Measurements from ENCODE around the gene LPO.
A peak's percentile ranks its signal among the peaks of the same experiment; 100 is the strongest.

Gene LPO

DNA sequence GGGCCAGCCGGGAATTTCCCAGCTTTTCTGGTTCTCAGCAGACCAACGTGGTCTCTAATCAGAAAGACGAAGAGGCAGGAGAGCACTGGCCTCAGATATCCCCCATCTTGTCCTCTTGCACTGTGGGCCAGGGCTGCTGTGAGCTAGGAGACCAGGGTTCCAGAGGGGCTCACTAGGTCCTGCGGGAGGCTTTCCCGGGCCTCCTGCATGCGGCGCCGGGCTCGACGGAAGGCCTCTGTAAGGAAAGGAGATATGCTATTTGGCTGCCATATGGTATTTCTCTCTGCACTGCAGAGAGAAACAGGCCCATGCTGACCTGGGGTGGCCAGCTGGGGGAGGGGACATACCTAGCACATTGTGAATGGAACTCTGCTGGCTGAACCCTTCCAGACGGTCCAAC lies 32.4 kb upstream of the LPO start:
- H3K4me1 ChIP-seq (ENCODE audit: control insufficient read depth, insufficient read depth, low read length), result no peaks in the 10 kb centered on the region
- H3K9me3 ChIP-seq (ENCODE audit: control insufficient read depth, insufficient read depth, low read length), result no peaks in the 10 kb centered on the region
- H3K27me3 ChIP-seq (ENCODE audit: control insufficient read depth, insufficient read depth, low read length), result no peaks in the 10 kb centered on the region
- peaks cover 45% of the 10 kb centered on the region for H3K36me3 ChIP-seq (ENCODE audit: control insufficient read depth, insufficient read depth, low read length)
- no peak overlapping the region for H3K9ac ChIP-seq (ENCODE audit: low read depth, low read length)
- H3K27ac ChIP-seq (ENCODE audit: low read depth, low read length), result no peak overlapping the region
- H3K4me3 ChIP-seq (ENCODE audit: low read depth, low read length), result no peak overlapping the region

DNA sequence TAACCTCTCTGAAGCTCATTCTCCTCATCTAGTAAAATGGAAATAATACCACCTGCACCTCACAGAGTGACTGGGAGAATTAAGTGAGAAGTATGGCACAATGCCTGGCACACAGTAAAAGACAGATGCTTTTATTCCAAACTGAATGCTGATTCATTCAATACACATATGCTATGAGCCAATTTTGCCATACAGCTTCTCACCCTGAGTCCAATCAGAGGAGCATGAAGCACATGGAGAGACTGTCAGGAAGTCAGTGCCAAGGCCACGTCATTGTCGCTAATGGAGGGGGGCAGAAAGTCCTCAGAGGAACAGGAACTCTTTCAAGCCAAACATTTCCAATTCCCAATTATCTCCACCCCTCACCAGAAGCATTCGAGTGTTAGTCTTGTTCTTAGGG lies 30.9 kb upstream of the LPO start:
- Histone ChIP-seq H3K27ac (ENCODE audit: low read depth, low read length) (no peak overlapping the region), H3K4me3 (ENCODE audit: low read depth, low read length) (no peak overlapping the region), H3K27me3 (ENCODE audit: control insufficient read depth, insufficient read depth, low read length) (no peaks in the 10 kb centered on the region), H3K9me3 (ENCODE audit: control insufficient read depth, insufficient read depth, low read length) (no peaks in the 10 kb centered on the region), H3K4me1 (ENCODE audit: control insufficient read depth, insufficient read depth, low read length) (no peaks in the 10 kb centered on the region), H3K36me3 (ENCODE audit: control insufficient read depth, insufficient read depth, low read length) (peaks cover 51% of the 10 kb centered on the region), H3K9ac (ENCODE audit: low read depth, low read length) (no peak overlapping the region)

DNA sequence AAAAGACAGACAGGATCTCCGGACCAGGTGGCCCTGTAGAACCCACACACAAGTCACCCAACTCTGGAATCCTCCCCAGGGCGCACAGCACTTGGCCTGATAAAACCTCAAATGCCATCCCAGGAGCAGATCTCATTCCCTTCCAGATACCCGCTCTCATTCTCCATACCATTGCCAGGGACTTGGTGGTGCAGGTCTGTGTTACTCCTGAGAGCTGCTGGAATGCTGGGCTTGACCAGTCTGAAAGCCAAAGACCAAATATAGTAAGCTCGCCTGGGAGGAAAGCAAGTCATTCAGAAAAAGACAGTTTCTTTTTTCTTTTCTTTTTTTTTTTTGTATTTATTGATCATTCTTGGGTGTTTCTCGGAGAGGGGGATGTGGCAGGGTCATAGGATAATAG lies 30.0 kb upstream of the LPO start:
- H3K9ac ChIP-seq (ENCODE audit: low read depth, low read length), result no peak overlapping the region
- H3K4me3 ChIP-seq (ENCODE audit: low read depth, low read length), result no peak overlapping the region
- no peak overlapping the region for H3K27ac ChIP-seq (ENCODE audit: low read depth, low read length)
- H3K36me3 ChIP-seq (ENCODE audit: control insufficient read depth, insufficient read depth, low read length), result peaks cover 60% of the 10 kb centered on the region
- no peaks in the 10 kb centered on the region for H3K4me1 ChIP-seq (ENCODE audit: control insufficient read depth, insufficient read depth, low read length)
- H3K27me3 ChIP-seq (ENCODE audit: control insufficient read depth, insufficient read depth, low read length), result no peaks in the 10 kb centered on the region
- H3K9me3 ChIP-seq (ENCODE audit: control insufficient read depth, insufficient read depth, low read length), result no peaks in the 10 kb centered on the region

DNA sequence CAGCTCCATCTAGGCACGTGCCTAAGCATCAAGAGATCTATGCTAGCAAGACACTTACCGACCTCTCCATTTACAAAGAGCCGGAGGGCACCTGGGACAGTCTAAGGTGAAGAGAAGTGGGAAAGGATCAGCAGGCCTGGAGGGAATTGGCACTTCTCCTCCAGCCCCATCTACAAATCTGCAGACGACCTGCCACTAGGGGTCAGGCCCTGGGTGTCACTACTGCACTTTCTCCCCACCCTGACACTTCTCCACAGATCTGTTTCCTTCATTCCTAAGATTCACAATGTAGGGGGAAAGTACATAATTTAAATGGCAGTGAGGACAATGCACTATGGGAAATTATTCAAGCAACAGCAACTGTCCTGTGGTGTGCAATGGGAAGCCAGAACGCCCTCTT lies 27.5 kb upstream of the LPO start:
- no peak overlapping the region for H3K9ac ChIP-seq (ENCODE audit: low read depth, low read length)
- no peak overlapping the region for H3K4me3 ChIP-seq (ENCODE audit: low read depth, low read length)
- H3K4me1 ChIP-seq (ENCODE audit: control insufficient read depth, insufficient read depth, low read length), result no peaks in the 10 kb centered on the region
- H3K9me3 ChIP-seq (ENCODE audit: control insufficient read depth, insufficient read depth, low read length), result no peaks in the 10 kb centered on the region
- H3K27ac ChIP-seq (ENCODE audit: low read depth, low read length), result no peak overlapping the region
- H3K36me3 ChIP-seq (ENCODE audit: control insufficient read depth, insufficient read depth, low read length), result peaks cover 59% of the 10 kb centered on the region
- H3K27me3 ChIP-seq (ENCODE audit: control insufficient read depth, insufficient read depth, low read length), result no peaks in the 10 kb centered on the region

DNA sequence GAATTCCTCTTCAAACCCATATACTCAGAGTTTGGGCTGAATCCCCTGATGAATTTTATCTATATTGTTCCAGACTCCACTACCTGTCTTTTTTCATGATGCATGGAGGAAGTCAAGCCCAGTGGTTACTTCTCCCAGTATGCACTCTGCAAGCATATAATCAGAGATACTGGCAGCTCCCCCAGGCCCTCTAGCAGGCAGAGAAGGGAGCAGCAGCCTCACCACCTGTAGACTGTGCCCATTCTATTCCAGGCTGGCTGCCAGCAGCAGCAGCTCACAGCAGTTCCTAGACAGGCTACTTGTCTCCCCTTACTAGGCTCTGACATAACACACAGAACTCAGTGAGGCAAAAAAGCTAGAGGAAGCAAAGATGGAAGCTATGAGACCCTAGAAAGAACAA lies 22.7 kb upstream of the LPO start:
- H3K9ac ChIP-seq (ENCODE audit: low read depth, low read length), result no peak overlapping the region
- peaks cover 9% of the 10 kb centered on the region for H3K27me3 ChIP-seq (ENCODE audit: control insufficient read depth, insufficient read depth, low read length)
- no peak overlapping the region for H3K4me3 ChIP-seq (ENCODE audit: low read depth, low read length)
- no peak overlapping the region for H3K27ac ChIP-seq (ENCODE audit: low read depth, low read length)
- H3K36me3 ChIP-seq (ENCODE audit: control insufficient read depth, insufficient read depth, low read length), result peaks cover 27% of the 10 kb centered on the region
- H3K4me1 ChIP-seq (ENCODE audit: control insufficient read depth, insufficient read depth, low read length), result peaks cover 6% of the 10 kb centered on the region; the same call in 1 of the 2 replicates
- H3K9me3 ChIP-seq (ENCODE audit: control insufficient read depth, insufficient read depth, low read length), result no peaks in the 10 kb centered on the region

DNA sequence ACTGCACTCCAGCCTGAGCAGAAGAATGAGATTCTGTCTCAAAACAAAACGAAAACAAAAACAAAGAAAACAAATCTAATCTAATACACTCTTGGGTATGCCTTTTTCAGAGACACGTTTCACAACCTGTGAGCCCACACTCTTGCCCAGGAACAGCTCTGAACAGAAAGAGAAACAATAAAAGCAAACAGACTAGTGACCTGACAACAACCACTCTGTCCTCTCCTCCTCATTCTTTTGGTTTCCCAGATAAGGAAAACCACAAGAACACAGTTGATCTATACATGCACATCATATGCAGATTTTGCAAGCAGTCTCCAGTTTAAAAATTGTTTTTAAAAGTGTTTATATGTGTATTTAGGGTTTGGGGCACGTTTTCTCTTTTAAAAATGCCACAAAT lies 20.6 kb upstream of the LPO start:
- no peak overlapping the region for H3K4me3 ChIP-seq (ENCODE audit: low read depth, low read length)
- H3K36me3 ChIP-seq (ENCODE audit: control insufficient read depth, insufficient read depth, low read length), result peaks cover 18% of the 10 kb centered on the region
- peaks cover 9% of the 10 kb centered on the region for H3K27me3 ChIP-seq (ENCODE audit: control insufficient read depth, insufficient read depth, low read length)
- H3K9me3 ChIP-seq (ENCODE audit: control insufficient read depth, insufficient read depth, low read length), result no peaks in the 10 kb centered on the region
- H3K4me1 ChIP-seq (ENCODE audit: control insufficient read depth, insufficient read depth, low read length), result peaks cover 6% of the 10 kb centered on the region; the same call in 1 of the 2 replicates
- H3K9ac ChIP-seq (ENCODE audit: low read depth, low read length), result no peak overlapping the region
- H3K27ac ChIP-seq (ENCODE audit: low read depth, low read length), result no peak overlapping the region

DNA sequence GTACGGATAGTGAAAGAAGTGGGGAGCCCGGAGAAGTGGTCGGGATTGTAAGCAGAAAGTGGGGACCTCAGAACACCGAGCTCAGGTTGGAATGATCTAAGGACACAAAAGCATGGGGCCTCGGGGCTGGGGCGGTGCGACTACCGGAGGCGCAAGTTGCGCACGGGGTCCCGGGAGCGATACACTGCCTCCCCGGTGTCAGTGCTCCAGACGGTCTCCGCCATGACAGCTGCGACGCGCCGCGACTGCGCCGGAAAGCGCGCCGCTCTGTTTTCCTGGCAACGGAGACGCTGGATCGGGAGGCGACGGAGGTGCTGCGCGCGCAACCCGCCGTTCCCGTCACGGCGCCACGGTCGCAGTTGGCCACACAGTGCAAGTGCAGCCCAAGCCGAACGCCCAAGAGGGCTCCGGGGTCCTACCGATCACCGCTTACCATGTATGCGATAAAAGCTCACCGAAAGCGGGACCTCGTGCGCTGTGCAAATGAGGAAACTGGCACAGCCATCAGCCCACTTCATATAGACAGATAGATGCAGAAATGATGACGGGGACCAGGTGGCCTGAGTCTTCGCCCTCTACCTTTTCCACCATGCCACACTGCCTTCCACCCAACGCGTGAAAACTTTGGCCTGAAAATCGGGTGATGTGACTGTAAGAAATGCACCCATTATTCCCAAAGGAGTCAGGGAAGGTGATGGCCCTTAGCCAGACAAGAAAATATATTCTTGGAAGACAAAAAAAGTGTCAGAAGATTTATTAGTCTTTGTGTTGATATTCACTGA lies 19.2 kb upstream of the LPO start, which contains the start of gene MKS1:
Gene MKS1 (minus strand): TSS at position 249 of the 782 bp plus-strand sequence. CDS start 25 bp downstream, at position 224.
- peaks cover 9% of the 10 kb centered on the region for H3K36me3 ChIP-seq (ENCODE audit: control insufficient read depth, insufficient read depth, low read length)
- H3K27me3 ChIP-seq (ENCODE audit: control insufficient read depth, insufficient read depth, low read length), result peaks cover 9% of the 10 kb centered on the region
- peak within 1 kb of the TSS; percentile 91 for H3K4me3 ChIP-seq (ENCODE audit: low read depth, low read length)
- H3K9ac ChIP-seq (ENCODE audit: low read depth, low read length), result peak within 1 kb of the TSS; percentile 65
- H3K4me1 ChIP-seq (ENCODE audit: control insufficient read depth, insufficient read depth, low read length), result peaks cover 6% of the 10 kb centered on the region; the same call in 1 of the 2 replicates
- no peaks in the 10 kb centered on the region for H3K9me3 ChIP-seq (ENCODE audit: control insufficient read depth, insufficient read depth, low read length)
- no peak within 1 kb of the TSS for H3K27ac ChIP-seq (ENCODE audit: low read depth, low read length)

DNA sequence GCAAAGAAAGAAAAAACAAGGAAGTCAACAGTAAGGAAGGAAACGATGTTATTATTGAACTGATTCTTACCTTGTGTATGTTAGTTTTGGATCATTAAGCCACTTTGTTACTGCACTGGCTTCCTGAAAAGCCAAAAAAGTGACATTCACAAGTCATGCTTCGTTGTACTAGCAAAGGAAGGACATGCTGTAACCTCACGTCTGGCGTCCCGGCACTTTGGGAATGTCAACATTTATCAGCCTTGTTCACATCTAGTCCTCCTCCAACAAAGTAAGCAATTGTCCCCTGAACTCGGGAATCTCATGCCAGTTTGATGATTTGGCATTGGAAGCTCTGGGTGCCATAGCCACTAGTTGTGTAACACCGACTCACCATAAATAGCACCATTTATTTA lies 18.6 kb upstream of the LPO start:
- H3K4me1 ChIP-seq (ENCODE audit: control insufficient read depth, insufficient read depth, low read length), result peaks cover 6% of the 10 kb centered on the region; the same call in 1 of the 2 replicates
- H3K36me3 ChIP-seq (ENCODE audit: control insufficient read depth, insufficient read depth, low read length), result peaks cover 9% of the 10 kb centered on the region
- H3K9ac ChIP-seq (ENCODE audit: low read depth, low read length), result no peak overlapping the region
- H3K9me3 ChIP-seq (ENCODE audit: control insufficient read depth, insufficient read depth, low read length), result no peaks in the 10 kb centered on the region
- H3K27ac ChIP-seq (ENCODE audit: low read depth, low read length), result no peak overlapping the region
- H3K4me3 ChIP-seq (ENCODE audit: low read depth, low read length), result peak overlapping the region; percentile 62
- H3K27me3 ChIP-seq (ENCODE audit: control insufficient read depth, insufficient read depth, low read length), result peaks cover 9% of the 10 kb centered on the region

DNA sequence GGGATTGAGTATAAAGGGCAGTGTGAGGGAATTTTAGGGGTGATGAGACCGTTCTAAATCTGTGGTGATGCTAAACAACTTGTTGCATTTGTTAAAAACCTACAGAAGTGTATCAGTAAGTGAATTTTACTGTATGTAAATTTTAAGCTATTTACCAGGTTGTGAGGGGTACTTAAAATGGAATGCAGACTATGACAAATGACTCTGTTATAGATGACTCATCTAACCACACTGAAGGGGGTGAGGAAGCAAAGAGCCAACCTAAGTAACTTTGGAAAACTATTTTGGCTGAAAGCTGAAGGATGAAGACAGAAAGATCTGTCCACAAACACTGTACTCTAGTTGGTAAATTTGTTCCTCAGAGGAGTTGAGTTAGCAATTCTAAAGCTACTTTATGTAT lies 14.1 kb upstream of the LPO start:
- no peaks in the 10 kb centered on the region for H3K9me3 ChIP-seq (ENCODE audit: control insufficient read depth, insufficient read depth, low read length)
- peak overlapping the region; percentile 69 for H3K27ac ChIP-seq (ENCODE audit: low read depth, low read length)
- no peaks in the 10 kb centered on the region for H3K36me3 ChIP-seq (ENCODE audit: control insufficient read depth, insufficient read depth, low read length)
- H3K9ac ChIP-seq (ENCODE audit: low read depth, low read length), result no peak overlapping the region
- H3K4me3 ChIP-seq (ENCODE audit: low read depth, low read length), result no peak overlapping the region
- H3K27me3 ChIP-seq (ENCODE audit: control insufficient read depth, insufficient read depth, low read length), result peaks cover 41% of the 10 kb centered on the region
- H3K4me1 ChIP-seq (ENCODE audit: control insufficient read depth, insufficient read depth, low read length), result peaks cover 17% of the 10 kb centered on the region

DNA sequence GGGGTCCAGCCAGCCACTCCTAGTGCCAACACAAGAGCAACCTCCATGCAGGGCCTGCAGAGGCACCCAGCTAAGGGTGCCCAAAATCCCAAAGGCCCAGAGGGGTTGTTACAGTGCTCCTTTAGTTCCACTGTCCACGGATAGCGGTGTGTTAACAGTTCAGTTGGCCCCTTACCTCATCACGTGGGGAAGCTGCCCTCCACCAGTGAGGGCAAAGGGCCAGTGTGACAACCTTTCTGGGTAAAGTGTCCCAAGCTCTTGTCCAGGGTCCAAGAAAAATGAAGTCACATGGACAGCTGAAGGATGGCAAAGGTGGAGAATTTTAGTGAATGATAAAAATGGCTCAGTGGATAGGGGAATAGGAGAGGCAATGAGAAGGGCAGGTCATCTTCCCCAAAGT lies 10.7 kb upstream of the LPO start:
- Histone ChIP-seq H3K36me3 (ENCODE audit: control insufficient read depth, insufficient read depth, low read length) (no peaks in the 10 kb centered on the region), H3K27ac (ENCODE audit: low read depth, low read length) (no peak overlapping the region), H3K9ac (ENCODE audit: low read depth, low read length) (no peak overlapping the region), H3K4me3 (ENCODE audit: low read depth, low read length) (no peak overlapping the region), H3K27me3 (ENCODE audit: control insufficient read depth, insufficient read depth, low read length) (peaks cover 66% of the 10 kb centered on the region), H3K4me1 (ENCODE audit: control insufficient read depth, insufficient read depth, low read length) (peaks cover 16% of the 10 kb centered on the region), H3K9me3 (ENCODE audit: control insufficient read depth, insufficient read depth, low read length) (no peaks in the 10 kb centered on the region)

DNA sequence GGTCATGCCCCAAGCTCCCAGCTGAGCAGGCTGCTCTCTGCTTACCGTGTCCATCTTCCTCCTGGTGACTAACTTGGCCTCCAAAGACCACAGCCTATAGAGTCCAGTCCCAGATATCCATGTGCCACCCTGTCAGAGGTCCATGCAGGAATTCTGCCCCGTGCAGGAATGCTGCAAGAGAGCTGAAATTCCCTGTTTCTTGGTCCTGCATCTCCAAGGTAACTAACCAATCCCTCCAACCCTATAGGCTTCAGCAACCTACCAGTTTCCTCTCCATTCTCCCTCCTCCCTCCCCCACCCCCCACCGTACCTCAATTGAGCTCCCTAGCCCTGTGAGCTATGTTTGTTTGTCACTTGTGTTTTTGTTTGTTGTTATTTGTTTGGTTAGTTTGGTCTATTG lies 9.7 kb upstream of the LPO start:
- H3K9me3 ChIP-seq (ENCODE audit: control insufficient read depth, insufficient read depth, low read length), result no peaks in the 10 kb centered on the region
- H3K9ac ChIP-seq (ENCODE audit: low read depth, low read length), result no peak overlapping the region
- peak overlapping the region; percentile 14; the same call in 1 of the 2 replicates for H3K4me3 ChIP-seq (ENCODE audit: low read depth, low read length)
- no peaks in the 10 kb centered on the region for H3K36me3 ChIP-seq (ENCODE audit: control insufficient read depth, insufficient read depth, low read length)
- peaks cover 74% of the 10 kb centered on the region for H3K27me3 ChIP-seq (ENCODE audit: control insufficient read depth, insufficient read depth, low read length)
- no peak overlapping the region for H3K27ac ChIP-seq (ENCODE audit: low read depth, low read length)
- peaks cover 16% of the 10 kb centered on the region for H3K4me1 ChIP-seq (ENCODE audit: control insufficient read depth, insufficient read depth, low read length)

All from HUES48 (cell line).